Measurements from ENCODE around the gene UCN3.

- TF ChIP-seq, protein P1, sequence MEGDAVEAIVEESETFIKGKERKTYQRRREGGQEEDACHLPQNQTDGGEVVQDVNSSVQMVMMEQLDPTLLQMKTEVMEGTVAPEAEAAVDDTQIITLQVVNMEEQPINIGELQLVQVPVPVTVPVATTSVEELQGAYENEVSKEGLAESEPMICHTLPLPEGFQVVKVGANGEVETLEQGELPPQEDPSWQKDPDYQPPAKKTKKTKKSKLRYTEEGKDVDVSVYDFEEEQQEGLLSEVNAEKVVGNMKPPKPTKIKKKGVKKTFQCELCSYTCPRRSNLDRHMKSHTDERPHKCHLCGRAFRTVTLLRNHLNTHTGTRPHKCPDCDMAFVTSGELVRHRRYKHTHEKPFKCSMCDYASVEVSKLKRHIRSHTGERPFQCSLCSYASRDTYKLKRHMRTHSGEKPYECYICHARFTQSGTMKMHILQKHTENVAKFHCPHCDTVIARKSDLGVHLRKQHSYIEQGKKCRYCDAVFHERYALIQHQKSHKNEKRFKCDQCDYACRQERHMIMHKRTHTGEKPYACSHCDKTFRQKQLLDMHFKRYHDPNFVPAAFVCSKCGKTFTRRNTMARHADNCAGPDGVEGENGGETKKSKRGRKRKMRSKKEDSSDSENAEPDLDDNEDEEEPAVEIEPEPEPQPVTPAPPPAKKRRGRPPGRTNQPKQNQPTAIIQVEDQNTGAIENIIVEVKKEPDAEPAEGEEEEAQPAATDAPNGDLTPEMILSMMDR (IDR thresholded peaks at IDR 0.05), result no peak
- no peak for TF ChIP-seq POLR2A (IDR thresholded peaks at IDR 0.05)
- TF ChIP-seq POLR2AphosphoS5 (IDR thresholded peaks at IDR 0.05; ENCODE audit: insufficient read depth in 1 of 2, low read depth in 1 of 2), result no peak
These were observed 30.4 kb upstream of the UCN3 start for GRCh38 chr10:5334196-5334880.

Data from vagina (tissue), 2 donors.